Activated CD8-positive, alpha-beta T cell treated with anti-CD3 and anti-CD28 coated beads for 36 hours (primary cell): ENCODE data around the gene LTF. TPM values are rescaled to one million over a fixed set of nuclear protein-coding genes. Genes with fewer than 3 reads are reported as not detected.

Source experiments
- ATAC-seq: fragments of 200-7000 bp; cut with Tn5 transposase; one replicate; pipeline ENCODE4 v1.10.0; 2021; ENCODE audit warnings: mild to moderate bottlenecking, moderate library complexity
- CTCF ChIA-PET: fragments of 350-600 bp; sonication (Branson Sonifier 250); formaldehyde crosslinking; loops from one replicate; lab custom pipeline; 2021; ENCODE audit warnings: antibody characterized with exemption; lab: Charles Lee
- POLR2A ChIA-PET: fragments of 350-600 bp; sonication (Branson Sonifier 250); formaldehyde crosslinking; loops from one replicate; lab custom pipeline; 2021; ENCODE audit warnings: antibody characterized with exemption; lab: Charles Lee
- DNase-seq: peaks from one replicate; pipeline ENCODE4 v3.0.0-alpha.2; 2020
- H3K27ac Mint-ChIP-seq: one replicate; pipeline ENCODE4 v1.8.0; 2021; ENCODE audit warnings: mild to moderate bottlenecking, mixed read lengths
- H3K27me3 Mint-ChIP-seq: one replicate; pipeline ENCODE4 v1.8.0; 2021; ENCODE audit warnings: mixed read lengths
- H3K36me3 Mint-ChIP-seq: one replicate; pipeline ENCODE4 v1.8.0; 2021; ENCODE audit warnings: low read depth, mixed read lengths
- H3K4me1 Mint-ChIP-seq: one replicate; pipeline ENCODE4 v1.8.0; 2021; ENCODE audit warnings: low read depth, mixed read lengths
- H3K4me3 Mint-ChIP-seq: one replicate; pipeline ENCODE4 v1.8.0; 2021; ENCODE audit warnings: mild to moderate bottlenecking, moderate library complexity, mixed read lengths
- H3K9me3 Mint-ChIP-seq: one replicate; pipeline ENCODE4 v1.8.0; 2021; ENCODE audit warnings: mixed read lengths
- intact Hi-C: fragments of 100-400 bp; cut with micrococcal nuclease; formaldehyde crosslinking; loops from one replicate; pipeline ENCODE4 v1.10.0; 2022
- total RNA-seq, 2 experiments: library from RNA; stranded (reverse); gene quantifications; one replicate each; pipeline ENCODE4 v1.2.3, GENCODE V29; 2021
- TF ChIP-seq, protein P1 (sequence below): fragments of 200-600 bp; IDR thresholded peaks from one replicate; pipeline ENCODE4 v1.8.0; 2022; ENCODE audit warnings: antibody characterized with exemption, mild to moderate bottlenecking

LTF gene
- total RNA-seq, 2 experiments from 2014 or later = not detected

DNA sequence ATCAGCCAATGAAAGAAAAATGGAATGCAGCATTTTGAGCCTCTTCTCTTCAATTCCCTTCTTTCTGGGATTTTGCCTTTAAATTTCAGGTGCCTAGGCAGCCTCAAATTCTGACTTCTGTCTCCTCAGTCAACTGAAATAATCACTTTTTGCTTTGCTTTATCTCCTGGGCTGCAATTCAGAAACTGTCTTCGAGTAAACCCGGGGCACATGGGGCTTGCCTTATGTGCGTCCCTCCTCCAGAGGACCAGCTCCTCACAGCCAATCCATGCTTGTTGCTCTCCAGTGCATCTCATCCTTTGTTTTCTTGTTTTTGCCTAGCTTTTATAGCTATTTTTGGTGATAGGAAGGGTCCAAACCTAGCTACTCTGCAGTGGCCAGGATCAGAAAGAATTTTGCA, 41.8 kb upstream of the LTF start:
- no peak for DNase-seq
- Mint-ChIP-seq H3K36me3 (no peaks in the 10 kb centered on the region), H3K27ac (no peak overlapping the region), H3K4me1 (peaks cover 13% of the 10 kb centered on the region), H3K9me3 (peaks cover 2% of the 10 kb centered on the region), H3K4me3 (no peak overlapping the region), H3K27me3 (no peaks in the 10 kb centered on the region)
- ChIA-PET CTCF (interaction anchor here (1.2 kb wide), 1 partner anchor 17 kb away, joined by 5 read pairs; no protein-coding TSS in a partner anchor), POLR2A (no interaction called here)
- ATAC-seq = no peak
- intact Hi-C loops = no loop called here
- TF ChIP-seq, protein P1, sequence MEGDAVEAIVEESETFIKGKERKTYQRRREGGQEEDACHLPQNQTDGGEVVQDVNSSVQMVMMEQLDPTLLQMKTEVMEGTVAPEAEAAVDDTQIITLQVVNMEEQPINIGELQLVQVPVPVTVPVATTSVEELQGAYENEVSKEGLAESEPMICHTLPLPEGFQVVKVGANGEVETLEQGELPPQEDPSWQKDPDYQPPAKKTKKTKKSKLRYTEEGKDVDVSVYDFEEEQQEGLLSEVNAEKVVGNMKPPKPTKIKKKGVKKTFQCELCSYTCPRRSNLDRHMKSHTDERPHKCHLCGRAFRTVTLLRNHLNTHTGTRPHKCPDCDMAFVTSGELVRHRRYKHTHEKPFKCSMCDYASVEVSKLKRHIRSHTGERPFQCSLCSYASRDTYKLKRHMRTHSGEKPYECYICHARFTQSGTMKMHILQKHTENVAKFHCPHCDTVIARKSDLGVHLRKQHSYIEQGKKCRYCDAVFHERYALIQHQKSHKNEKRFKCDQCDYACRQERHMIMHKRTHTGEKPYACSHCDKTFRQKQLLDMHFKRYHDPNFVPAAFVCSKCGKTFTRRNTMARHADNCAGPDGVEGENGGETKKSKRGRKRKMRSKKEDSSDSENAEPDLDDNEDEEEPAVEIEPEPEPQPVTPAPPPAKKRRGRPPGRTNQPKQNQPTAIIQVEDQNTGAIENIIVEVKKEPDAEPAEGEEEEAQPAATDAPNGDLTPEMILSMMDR = no peak

- ChIA-PET CTCF (interaction anchor here (0.7 to 1.2 kb wide), 2 partner anchors 16 to 18 kb away, joined by 4 to 5 read pairs; no protein-coding TSS in a partner anchor), POLR2A (no interaction called here)
- Mint-ChIP-seq H3K4me3 (no peak overlapping the region), H3K9me3 (peaks cover 2% of the 10 kb centered on the region), H3K27me3 (no peaks in the 10 kb centered on the region), H3K27ac (no peak overlapping the region), H3K36me3 (no peaks in the 10 kb centered on the region), H3K4me1 (peaks cover 13% of the 10 kb centered on the region)
- DNase-seq = no peak
- intact Hi-C loops = no loop called here
- TF ChIP-seq, protein P1 = no peak
- ATAC-seq = no peak
These were observed 41.2 kb upstream of the LTF start for GRCh38 chr3:46505953-46506352.

GRCh38 chr3:46504789-46505188, 40.1 kb upstream of the LTF start:
- H3K4me1 Mint-ChIP-seq = peaks cover 18% of the 10 kb centered on the region
- POLR2A ChIA-PET = no interaction called here
- H3K27me3 Mint-ChIP-seq = no peaks in the 10 kb centered on the region
- TF ChIP-seq, protein P1 = no peak
- H3K4me3 Mint-ChIP-seq = no peak overlapping the region
- peaks cover 2% of the 10 kb centered on the region for H3K9me3 Mint-ChIP-seq
- CTCF ChIA-PET = interaction anchor here (0.9 kb wide), 1 partner anchor 125 kb away, joined by 3 read pairs; no protein-coding TSS in a partner anchor
- peak; percentile 82 for ATAC-seq
- intact Hi-C loops = no loop called here
- DNase-seq = peak; percentile 70
- no peaks in the 10 kb centered on the region for H3K36me3 Mint-ChIP-seq
- H3K27ac Mint-ChIP-seq = no peak overlapping the region

DNA sequence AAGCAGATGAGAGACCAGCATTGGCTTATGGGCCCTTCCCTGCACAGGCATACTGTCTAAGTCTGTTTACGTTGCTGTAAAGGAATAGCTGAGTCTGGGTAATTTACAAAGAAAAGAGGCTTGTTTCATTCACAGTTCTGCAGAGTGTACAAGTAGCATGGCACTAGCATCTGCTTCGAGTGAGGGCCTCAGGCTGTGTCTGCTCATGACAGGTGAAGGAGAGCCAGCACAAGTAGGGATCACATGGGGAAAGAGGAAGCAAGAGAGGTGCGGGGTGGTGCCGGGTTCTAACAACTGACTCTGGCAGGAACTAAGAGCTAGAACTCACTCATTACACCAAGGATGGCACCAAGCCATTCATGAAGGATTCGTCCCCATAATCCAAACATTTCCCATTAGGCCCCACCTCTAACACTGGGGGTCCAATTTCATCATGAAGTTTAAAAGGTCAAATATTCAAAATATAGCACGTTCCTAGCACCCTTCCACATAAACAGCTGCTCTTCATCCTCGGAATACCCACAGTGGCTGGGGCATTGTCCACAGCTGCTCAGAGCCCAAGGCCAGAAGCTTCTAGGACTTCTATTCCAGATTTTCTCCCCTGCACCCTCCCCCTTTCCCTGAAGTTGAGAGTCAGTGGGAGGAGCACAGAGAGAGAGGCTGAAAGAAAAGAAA, 38.6 kb upstream of the LTF start:
- CTCF ChIA-PET = interaction anchor here (1.2 to 8.5 kb wide), 2 partner anchors 15 to 55 kb away, joined by 5 to 76 read pairs; no protein-coding TSS in a partner anchor
- POLR2A ChIA-PET = interaction anchor here (0.6 kb wide), 1 partner anchor 28 kb away, joined by 5 read pairs; no protein-coding TSS in a partner anchor
- Mint-ChIP-seq H3K27ac (no peak overlapping the region), H3K27me3 (no peaks in the 10 kb centered on the region), H3K4me3 (no peak overlapping the region), H3K4me1 (peaks cover 18% of the 10 kb centered on the region), H3K36me3 (no peaks in the 10 kb centered on the region), H3K9me3 (peaks cover 2% of the 10 kb centered on the region)
- ATAC-seq (no peak), DNase-seq (no peak)
- intact Hi-C loops = no loop called here
- TF ChIP-seq, protein P1 = no peak

GRCh38 chr3:46501702-46502101, 37.0 kb upstream of the LTF start:
- Mint-ChIP-seq H3K36me3 (no peaks in the 10 kb centered on the region), H3K4me3 (no peak overlapping the region), H3K4me1 (peaks cover 18% of the 10 kb centered on the region), H3K27ac (no peak overlapping the region), H3K9me3 (peaks cover 2% of the 10 kb centered on the region), H3K27me3 (no peaks in the 10 kb centered on the region)
- ATAC-seq (no peak), DNase-seq (no peak)
- POLR2A ChIA-PET = no interaction called here
- intact Hi-C loops = no loop called here
- CTCF ChIA-PET = interaction anchor here (0.8 to 8.5 kb wide), 2 partner anchors 13 to 138 kb away, joined by 3 to 76 read pairs; no protein-coding TSS in a partner anchor
- TF ChIP-seq, protein P1 = no peak
